ENCODE measurements around the gene GFOD2.
A peak's percentile ranks its signal among the peaks of the same experiment; 100 is the strongest.

Gene GFOD2

DNA sequence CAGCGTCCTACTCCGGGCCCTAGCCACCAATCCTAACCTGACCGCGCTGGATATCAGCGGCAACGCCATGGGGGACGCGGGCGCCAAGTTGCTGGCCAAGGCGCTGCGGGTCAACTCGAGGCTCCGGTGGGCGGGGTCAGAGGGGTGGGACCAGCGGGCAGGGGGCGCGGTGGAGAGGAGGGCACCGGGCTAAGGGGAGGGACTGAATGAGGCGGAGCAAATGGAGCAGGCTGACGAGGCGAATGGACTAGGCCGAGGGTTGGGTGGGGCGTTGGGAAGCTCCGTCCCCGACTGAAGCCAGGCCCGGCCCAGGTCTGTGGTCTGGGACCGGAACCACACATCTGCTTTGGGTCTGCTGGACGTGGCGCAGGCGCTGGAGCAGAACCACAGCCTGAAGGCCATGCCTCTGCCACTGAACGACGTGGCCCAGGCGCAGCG lies 69.6 kb downstream of the GFOD2 start:
- no peak for DNase-seq (ENCODE audit: low read depth, low spot score)
- no peak overlapping the region for H3K27ac ChIP-seq

DNA sequence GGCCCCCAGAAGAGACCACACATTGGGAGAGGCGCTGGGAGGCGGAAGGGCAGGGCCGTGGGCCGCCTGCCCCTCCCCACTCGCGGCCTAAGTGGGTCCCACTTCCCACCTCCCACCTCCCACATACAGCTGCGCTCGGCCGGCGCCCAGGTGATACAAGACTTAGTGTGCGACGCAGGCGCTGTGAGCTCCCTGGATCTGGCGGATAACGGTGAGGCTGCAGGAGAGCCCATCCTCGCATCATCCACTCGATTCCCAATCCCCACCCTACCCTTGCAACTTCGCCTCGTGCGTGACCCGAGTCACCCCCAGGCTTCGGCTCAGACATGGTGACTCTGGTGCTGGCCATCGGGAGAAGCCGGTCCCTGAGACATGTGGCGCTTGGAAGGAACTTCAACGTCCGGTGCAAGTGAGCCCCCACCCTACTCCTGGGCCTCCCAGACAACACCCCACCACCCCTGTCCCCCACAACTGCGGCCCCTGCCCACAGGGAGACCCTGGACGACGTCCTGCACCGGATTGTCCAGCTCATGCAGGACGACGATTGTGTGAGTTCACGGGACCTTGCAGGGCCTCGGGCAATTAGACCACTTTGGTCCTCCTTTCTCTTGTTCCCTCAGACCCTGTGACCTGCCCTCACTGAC lies 70.2 kb downstream of the GFOD2 start:
- no peak for DNase-seq (ENCODE audit: low read depth, low spot score)
- H3K27ac ChIP-seq = no peak overlapping the region

DNA sequence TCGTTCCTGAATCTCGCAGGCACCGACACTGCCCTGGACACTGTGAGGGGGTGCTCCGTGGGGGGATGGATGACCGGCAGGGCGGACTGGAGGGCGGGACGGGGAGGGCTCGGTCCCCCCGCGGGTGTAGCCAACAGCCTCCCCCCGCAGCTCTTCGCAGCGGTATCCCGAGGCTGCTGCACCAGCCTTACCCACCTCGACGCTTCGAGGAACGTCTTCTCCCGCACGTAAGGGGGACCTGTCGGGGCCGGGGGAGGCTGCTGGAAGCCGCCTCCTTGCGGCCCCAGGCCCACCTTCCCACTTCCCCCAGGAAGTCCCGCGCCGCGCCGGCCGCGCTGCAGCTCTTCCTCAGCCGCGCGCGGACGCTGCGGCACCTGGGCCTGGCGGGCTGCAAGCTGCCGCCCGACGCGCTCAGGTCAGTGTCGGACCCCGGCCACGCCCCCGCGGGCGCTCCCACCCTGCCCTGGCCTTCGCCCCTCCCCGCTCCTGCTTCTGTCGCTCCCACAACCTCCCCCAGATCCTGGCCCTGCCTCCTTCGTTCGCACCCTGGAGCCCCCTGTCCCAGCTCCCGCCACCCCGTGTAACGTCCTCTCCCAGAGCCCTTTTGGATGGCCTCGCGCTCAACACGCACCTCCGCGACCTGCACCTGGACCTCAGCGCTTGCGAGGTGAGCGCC lies 70.9 kb downstream of the GFOD2 start:
- DNase-seq (ENCODE audit: low read depth, low spot score) = no peak

DNA sequence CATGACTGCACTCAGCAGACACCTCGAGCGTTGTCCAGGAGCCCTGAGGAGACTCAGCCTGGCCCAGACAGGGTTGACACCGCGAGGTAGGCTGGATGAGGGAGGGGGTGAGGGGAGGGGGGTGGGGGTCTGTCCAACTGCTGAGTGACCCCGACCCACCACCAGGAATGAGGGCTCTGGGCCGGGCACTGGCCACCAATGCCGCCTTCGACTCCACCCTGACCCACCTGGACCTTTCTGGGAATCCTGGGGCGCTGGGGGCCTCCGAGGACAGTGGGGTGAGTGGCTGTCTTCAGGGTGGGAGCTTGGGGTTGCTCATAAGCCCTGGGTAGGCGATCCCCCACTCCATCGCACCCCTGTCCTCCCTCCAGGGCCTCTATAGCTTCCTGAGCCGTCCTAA lies 71.4 kb downstream of the GFOD2 start:
- no peak for DNase-seq (ENCODE audit: low read depth, low spot score)
- H3K27ac ChIP-seq = no peak overlapping the region

More for the DNA sequence above, 70.9 kb downstream of the GFOD2 start:
- H3K27ac ChIP-seq = no peak overlapping the region

DNA sequence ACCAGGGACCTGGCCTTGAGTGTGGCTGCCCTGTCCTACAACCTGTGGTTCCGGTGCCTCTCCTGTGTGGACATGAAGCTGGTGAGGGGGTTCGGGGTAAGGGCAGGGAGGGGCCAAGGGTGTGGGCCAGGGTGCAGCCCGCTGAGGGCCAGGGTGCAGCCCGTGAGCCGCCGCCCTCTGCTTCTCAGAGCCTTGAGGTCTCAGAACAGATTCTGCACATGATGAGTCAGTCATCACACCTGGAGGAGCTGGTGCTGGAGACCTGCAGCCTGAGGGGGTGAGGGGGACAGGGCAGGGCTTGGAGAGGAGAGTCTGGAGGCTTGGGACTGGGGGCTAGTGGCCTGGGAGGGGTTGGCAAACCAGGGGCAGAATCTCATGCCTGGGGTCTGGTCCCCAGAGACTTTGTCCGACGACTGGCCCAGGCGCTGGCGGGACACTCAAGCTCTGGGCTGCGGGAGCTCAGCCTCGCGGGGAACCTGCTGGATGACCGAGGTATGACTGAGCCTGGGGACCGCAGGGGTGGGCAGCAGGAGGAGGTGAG lies 71.9 kb downstream of the GFOD2 start:
- DNase-seq (ENCODE audit: low read depth, low spot score) = no peak
- no peak overlapping the region for H3K27ac ChIP-seq

DNA sequence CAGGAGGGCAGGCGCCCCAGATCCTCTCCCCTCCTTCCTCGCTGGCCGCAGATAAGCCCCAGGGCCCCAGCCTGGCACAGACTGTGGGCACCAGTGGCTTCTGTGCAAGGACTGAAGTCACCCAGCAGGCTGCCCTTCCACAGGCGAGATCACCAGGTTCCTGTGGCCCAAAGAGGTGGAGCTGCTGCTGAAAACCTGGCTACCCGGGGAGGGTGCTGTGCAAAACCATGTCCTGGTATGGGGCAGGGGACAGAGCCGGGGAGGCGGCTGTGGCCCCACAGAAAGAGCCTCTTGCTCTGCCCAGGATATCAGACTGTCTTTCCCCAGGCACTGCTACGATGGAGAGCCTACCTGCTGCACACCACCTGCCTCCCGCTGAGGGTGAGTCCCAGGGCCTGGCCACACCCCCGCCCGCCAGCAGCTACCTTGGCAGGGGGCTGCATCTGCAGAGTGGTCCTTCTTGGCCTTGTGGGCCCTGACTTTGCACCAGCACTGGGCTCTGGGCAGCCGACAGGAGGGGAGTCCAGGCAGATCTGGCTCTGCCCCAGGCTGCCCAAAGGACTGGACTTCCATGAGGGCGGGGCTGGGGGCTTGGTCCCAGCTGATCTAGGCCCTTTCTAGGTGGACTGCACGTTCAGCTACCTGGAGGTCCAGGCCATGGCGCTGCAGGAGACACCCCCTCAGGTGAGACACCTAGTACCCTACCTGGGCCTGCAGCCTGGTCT lies 73.6 kb downstream of the GFOD2 start:
- no peak overlapping the region for H3K27ac ChIP-seq
- no peak for DNase-seq (ENCODE audit: low read depth, low spot score)

DNA sequence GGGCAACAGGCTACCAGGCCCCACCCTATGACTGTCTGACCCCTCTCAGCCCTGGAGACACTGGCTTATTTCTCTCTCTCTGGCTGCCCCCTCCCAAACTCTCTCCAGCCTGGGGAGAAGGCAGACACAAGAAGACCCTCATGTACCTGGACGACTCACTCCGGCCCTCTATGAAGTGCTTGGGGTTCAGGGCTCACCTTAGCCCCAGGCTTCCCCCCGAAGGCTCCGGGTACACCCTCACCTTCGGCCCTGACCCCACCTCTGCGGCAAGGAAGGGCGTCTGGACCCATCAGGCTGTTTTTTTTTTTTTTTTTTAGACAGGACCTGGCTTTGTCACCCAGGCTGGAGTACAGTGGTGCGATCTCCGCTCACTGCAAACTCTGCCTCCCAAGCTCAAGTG lies 75.1 kb downstream of the GFOD2 start:
- no peak overlapping the region for H3K27ac ChIP-seq
- DNase-seq (ENCODE audit: low read depth, low spot score) = no peak

DNA sequence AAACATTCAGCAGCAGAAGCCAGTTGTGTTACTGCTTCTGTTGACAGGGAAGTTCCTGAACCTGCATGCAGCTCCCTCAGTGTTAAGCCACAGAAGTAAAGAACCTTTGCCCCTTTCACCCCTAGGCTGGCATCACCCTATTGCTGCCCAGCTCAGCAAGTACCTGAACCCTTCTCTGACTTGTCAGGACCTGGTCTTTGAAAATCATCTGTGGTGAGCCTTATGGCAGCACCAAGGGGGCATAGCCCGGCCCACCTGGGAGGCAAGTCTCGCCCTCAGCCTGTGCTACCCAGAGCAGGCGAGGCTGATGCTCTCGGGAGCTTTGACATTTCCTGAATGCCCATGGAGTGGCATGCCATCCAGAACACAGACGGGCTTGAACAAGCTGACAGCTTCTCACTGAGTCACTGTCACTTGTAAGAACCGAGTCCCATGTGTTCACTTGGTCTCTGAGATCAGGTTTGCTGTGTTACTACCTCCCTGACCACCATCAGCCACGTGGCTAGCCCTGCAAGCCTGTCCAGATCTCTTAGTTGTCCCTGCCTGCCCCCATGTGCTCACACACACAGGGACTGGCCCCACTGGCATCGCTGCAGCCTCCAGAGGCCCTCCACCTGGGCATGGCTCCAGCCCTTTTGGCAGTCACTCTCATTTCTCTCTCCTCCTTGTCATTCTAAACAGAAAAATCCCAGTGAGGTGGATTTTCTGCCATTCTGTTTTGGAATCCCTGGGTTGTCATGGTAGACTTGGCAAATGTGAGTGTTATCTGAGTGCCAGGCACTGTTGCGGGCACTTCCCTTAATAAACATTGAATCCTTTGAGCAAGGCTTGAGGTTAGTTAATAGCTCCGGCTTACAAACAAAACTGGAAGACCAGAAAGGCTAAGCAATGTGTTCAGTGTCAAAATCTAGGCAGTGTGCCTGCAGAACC lies 77.1 kb downstream of the GFOD2 start:
- H3K27ac ChIP-seq = no peak overlapping the region
- DNase-seq (ENCODE audit: low read depth, low spot score) = peak; percentile 37

DNA sequence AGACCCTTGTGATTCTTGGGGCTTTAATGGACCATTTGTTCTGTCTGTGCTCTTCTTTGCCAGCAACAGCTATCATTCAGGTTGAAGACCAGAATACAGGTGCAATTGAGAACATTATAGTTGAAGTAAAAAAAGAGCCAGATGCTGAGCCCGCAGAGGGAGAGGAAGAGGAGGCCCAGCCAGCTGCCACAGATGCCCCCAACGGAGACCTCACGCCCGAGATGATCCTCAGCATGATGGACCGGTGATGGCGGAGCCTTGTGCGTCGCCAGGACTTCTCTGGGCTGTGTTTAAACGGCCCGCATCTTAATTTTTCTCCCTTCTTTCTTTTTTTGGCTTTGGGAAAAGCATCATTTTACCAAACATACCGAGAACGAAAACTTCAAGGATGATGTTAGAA lies 81.5 kb downstream of the GFOD2 start:
- no peak for DNase-seq (ENCODE audit: low read depth, low spot score)
- no peak overlapping the region for H3K27ac ChIP-seq

DNA sequence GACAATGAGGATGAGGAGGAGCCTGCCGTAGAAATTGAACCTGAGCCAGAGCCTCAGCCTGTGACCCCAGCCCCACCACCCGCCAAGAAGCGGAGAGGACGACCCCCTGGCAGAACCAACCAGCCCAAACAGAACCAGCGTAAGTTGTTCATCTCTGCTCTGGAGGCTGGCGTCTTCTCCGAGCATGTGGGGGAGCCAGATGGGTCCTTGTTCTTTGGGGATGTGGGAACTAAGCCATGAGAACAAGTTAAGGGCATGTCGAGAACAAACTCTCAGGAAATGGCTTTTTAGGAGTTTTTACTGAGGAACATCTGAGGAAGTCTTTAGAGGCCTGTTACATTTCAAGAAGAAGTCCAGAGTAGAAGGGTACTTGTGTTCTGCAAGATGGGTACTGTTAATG lies 82.4 kb downstream of the GFOD2 start:
- no peak for DNase-seq (ENCODE audit: low read depth, low spot score)

DNA sequence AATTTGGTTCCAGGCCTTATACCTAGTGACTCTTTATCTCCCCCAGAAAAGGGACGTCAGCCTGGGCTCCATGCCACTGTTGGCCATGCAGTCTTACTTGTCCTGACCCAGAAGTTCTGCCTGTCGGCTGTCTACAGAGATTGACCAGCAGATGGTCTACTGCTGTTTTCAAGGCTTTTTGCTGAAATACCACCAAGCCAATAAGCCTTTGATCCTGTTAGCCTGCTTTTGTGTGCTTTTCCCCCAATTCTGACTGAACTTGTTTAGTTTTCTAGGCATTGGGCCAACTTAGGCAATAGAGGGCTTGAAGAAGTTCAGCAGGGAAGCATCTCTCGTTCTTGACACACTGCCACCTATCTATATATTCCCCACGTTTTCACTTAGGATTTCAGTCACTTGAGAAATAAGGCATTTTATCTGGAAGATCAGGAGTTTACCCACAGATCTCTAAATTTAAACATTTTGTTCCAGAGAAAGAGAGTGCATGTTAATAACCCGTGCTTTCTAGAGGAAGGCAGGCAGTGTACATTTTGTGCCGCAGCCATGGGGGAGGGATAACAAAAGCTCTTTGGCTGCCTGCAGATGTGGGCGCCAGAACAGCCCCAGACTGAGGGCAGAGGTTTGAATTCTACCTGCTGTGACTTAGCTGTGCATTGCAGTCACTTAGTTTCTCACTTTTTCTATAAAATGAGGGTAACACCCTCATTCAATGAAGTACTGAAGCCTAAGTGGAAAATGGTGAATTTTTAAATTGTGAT lies 86.5 kb downstream of the GFOD2 start:
- no peak for DNase-seq (ENCODE audit: low read depth, low spot score)
- H3K27ac ChIP-seq = no peak overlapping the region

More for the DNA sequence above, 82.4 kb downstream of the GFOD2 start:
- no peak overlapping the region for H3K27ac ChIP-seq

DNA sequence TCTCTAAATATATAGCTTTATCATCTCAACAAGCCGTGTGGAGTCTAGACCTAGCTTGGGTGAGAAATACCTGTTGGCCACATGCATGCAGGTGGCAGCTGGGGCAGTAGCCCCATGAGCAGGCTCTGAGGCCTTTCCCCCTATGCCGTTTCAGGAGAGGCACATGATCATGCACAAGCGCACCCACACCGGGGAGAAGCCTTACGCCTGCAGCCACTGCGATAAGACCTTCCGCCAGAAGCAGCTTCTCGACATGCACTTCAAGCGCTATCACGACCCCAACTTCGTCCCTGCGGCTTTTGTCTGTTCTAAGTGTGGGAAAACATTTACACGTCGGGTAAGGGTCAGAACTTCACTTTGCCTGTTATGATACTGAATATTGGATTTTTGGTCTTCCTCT lies 90.9 kb downstream of the GFOD2 start:
- DNase-seq (ENCODE audit: low read depth, low spot score) = no peak
- no peak overlapping the region for H3K27ac ChIP-seq

Measured in epithelial cell of prostate (primary cell).